Fibroblast of lung (primary cell): ENCODE data around the gene STEAP1B.

Experiments
- CTCF ChIP-seq, 2 donors: IDR thresholded peaks in 1 of 2; conservative IDR thresholded peaks in 1 of 2; 1 replicate in 1 of 2; 2 replicates in 1 of 2; pipeline ENCODE4 v1.5.1; 2011 to 2012; ENCODE audit warnings: low read length in 2 of 2, control low read depth in 1 of 2, inconsistent platforms in 1 of 2, low read depth in 1 of 2, mild to moderate bottlenecking in 1 of 2
- EZH2 ChIP-seq: IDR thresholded peaks from 2 replicates; pipeline ENCODE4 v1.5.1; 2012; ENCODE audit warnings: low read length, control low read depth, mild to moderate bottlenecking; ENCODE audit errors: missing control alignments

- TF ChIP-seq CTCF (conservative IDR thresholded peaks at IDR 0.05 in 1 of 2, IDR thresholded peaks at IDR 0.05 in 1 of 2; ENCODE audit: low read depth in 1 of 2, low read length in 2 of 2) (no peak), EZH2 (no peak)
Measured at GRCh38 chr7:22454446-22454845, 45.5 kb downstream of the STEAP1B start.
